GM18526 (cell line): Measurements from ENCODE around the gene GNB3.

Source experiments
- POLR2A ChIP-seq: IDR thresholded peaks from 3 replicates; pipeline ENCODE4 v1.6.1; 2011; ENCODE audit not compliant: insufficient read length; ENCODE audit errors: extremely low read depth

The GNB3 gene

GRCh38 chr12:6829536-6830220, 11.0 kb upstream of the GNB3 start:
- no peak for TF ChIP-seq POLR2A

- TF ChIP-seq POLR2A = no peak
These were observed 10.3 kb upstream of the GNB3 start for GRCh38 chr12:6830286-6830890.

GRCh38 chr12:6830999-6831398, 9.7 kb upstream of the GNB3 start:
- no peak for TF ChIP-seq POLR2A

GRCh38 chr12:6831450-6831995, 9.2 kb upstream of the GNB3 start:
- no peak for TF ChIP-seq POLR2A

GRCh38 chr12:6832125-6832524, 8.6 kb upstream of the GNB3 start:
- TF ChIP-seq POLR2A = no peak

GRCh38 chr12:6833189-6833890, 7.4 kb upstream of the GNB3 start:
- no peak for TF ChIP-seq POLR2A

- TF ChIP-seq POLR2A = no peak
These were observed 6.5 kb upstream of the GNB3 start for GRCh38 chr12:6834254-6834653.

GRCh38 chr12:6834873-6835272, 5.9 kb upstream of the GNB3 start:
- TF ChIP-seq POLR2A = no peak

- no peak for TF ChIP-seq POLR2A
These were observed 3.9 kb upstream of the GNB3 start for GRCh38 chr12:6836851-6837250.

GRCh38 chr12:6837370-6838060, 3.2 kb upstream of the GNB3 start:
- TF ChIP-seq POLR2A = no peak

GRCh38 chr12:6838854-6839253, 1.9 kb upstream of the GNB3 start:
- TF ChIP-seq POLR2A = no peak

GRCh38 chr12:6839482-6840201, 1.1 kb upstream of the GNB3 start:
- TF ChIP-seq POLR2A = peak; percentile 36

- no peak for TF ChIP-seq POLR2A
These were observed 395 bp upstream of the GNB3 start for GRCh38 chr12:6840330-6840729.

- TF ChIP-seq POLR2A = no peak
These were observed 1.4 kb downstream of the GNB3 start for GRCh38 chr12:6842075-6842474.
